NCI-H1048 (cell line): ENCODE measurements around the gene SLC22A7.

Source experiments
- DNase-seq: peaks from one replicate; lab custom pipeline; 2025; lab: John Stamatoyannopoulos, UW

SLC22A7 gene

GRCh38 chr6:43267619-43268354 is 30.3 kb upstream of the SLC22A7 start:
- no peak for DNase-seq

DNA sequence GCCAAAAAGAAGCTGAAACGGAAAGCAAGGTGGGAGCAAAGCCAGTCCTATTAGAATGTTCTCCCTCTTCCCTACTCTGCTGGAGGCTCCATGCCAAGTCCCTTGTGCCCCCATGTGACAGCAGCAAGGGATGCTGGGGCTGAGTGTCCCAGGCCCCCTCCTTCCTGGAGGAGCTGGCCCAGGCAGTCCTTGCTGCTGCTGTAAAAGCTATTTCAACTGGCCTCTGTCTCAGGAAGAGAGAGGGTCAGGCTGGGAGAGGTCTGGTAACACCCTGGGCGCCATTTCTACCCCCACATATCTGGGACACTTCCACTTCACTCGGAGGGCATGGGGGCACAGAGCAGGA is 29.7 kb upstream of the SLC22A7 start:
- DNase-seq: no peak

GRCh38 chr6:43268782-43269272 is 29.2 kb upstream of the SLC22A7 start:
- no peak for DNase-seq

DNA sequence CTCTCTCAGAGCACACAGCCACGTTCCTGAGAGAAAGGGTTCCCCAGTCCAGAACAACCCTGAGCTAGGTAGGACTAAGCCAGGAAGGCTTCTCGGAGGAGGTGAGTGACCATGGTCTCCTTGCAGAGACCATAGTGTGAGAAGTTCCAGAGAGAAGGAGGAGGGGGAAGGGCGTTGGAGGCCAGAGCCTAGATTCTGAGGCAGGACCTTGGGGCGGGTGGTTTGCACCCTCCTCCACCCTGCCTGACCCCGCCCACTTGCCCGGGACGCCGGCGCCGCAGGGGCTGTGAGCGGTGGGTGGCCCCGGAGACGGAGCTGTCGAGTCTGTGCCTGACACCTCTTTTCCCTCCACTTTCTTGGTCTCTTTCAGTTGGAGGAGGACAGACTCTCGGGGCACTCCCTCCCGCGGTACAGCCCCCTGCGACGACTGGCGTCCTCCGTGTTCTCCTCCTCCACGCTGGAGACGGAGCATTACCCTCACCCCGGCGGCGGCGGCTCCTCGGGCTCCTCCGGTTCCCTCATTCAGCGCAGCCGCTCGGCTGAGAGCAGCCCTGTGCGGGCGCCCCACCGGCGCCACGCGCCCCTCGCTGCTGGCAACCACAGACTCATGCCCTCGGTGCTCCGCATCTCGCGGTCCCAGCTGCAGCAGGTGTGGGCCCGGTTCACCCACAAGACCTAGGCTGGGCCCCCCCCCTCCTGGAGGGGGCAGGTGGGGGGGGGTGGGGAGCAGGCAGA is 28.6 kb upstream of the SLC22A7 start:
- no peak for DNase-seq

DNA sequence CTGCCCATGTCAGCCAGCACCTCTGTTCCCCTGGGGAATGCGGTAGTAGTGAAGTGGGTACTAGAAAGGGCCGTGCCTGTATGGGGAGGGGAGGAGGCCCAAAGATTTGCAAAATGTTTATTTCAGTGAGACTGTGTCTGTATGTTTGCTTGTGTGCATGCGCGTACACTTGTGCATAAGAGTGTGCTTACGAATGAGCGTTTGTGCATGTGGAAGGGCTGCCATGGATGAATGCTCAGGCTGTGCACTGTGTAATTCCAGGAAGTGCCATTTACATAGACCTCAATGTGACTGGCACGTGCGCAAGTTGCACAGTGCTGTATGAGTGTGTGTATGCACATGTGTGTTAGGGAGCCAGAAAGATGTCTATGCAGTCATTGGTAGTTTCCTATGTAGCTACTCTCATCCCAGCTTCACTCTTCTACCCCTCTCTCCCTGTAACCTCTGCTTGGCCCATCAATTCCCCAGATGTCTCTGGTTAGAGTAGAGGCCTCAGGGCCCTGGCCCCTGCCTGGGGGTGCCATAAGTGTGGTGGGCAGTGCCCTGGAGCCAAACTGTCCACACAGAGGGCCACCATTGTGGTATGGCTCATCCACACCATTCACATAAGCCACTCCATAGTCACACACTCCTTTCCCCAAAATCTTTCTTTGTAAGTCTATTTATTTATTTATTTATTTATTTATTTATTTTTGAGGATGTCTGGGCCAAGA is 26.8 kb upstream of the SLC22A7 start:
- no peak for DNase-seq

DNA sequence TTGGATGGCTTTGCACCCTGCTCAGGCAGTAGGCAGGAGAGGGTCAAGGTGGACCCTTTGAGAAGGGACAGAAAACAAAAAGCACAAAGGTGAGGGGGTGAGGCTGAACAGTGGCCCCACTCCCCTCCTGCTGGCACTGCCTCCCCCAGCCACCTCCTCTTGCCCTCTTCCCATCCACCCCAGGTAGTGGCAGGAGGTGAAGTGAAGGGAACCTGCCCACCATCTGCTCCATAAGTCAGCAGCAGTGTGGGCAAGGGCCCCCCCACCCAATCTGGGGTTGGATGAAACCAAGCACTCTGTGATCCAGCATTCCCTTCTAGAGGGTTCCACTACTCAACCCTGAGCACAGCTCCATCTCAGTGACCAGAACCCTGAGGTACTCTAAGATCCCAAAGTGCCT is 26.1 kb upstream of the SLC22A7 start:
- no peak for DNase-seq

GRCh38 chr6:43273707-43274106 is 24.4 kb upstream of the SLC22A7 start:
- DNase-seq: no peak

DNA sequence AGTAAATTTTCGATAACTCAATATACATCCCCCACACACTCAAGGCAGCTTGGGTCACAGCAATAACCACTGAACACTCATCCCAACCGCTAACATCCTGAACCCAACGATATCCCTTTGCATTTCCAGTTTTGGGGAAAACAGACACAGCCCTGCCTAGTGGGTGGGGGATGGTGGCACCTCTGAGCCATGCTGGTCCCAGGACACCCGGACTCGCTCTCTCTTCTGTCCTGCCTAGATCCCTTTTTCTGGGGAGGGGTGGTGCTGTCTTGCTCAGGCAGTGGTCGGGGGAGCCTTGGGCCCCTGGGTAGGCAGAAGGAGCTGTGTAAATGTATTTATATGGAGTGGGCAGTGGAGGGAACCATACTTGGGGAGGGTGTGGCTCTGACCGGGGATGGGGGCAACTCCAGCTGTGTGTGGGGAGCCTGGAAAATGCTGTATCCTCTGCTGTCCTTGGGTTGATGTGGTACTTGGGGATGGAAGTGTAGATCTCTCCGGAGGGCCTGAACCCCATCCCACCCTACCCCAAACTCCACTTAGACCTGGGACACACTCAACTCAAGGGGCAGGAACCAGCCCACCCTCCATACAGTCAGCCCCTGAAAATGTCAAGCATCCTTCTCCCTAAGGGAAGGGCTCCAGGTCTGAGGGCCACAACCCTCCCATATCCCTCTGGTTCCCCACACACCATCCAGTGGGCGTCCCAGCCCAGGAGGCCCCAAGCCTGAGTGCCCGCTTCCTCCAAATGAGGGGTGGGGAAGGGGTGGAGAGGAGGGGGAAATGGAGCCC is 23.7 kb upstream of the SLC22A7 start:
- no peak for DNase-seq

GRCh38 chr6:43274916-43275597 is 23.0 kb upstream of the SLC22A7 start:
- DNase-seq: no peak

DNA sequence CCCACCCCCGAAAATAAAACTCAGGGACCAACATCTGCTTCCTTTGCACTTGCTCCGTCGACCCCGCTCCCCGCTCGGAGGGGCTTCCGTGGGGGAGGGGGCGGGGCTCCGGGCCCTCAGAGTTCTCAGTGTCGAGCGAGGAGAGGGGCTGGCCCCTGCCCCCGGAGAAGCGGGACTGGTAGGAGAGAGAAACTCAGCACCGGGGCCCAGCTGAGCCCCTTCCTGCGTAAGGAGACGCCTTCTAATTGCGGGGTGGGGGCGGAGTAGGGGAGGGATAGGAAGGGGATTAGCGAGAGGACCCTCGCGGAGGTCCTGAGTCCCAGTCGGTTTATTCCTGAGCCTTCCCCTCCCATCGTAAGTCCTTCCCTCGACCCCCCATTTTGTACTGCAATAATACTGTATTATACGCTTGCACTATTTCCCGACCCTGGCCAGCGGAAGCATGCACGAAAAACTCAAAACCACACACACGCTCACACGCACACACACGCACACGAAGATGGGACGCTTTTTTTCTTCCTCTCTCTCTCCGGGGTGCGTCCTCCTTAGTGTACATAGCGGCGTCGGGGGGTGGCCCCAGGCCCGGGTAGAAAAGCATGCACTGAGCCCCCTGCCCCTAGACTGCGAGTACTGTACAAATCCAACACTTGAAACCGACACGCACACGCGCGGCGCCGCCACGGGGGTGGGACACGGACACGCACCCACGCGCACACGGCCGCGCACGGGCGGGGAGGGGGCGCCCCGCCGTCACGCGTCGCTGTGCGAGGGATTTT is 22.1 kb upstream of the SLC22A7 start:
- DNase-seq: no peak

DNA sequence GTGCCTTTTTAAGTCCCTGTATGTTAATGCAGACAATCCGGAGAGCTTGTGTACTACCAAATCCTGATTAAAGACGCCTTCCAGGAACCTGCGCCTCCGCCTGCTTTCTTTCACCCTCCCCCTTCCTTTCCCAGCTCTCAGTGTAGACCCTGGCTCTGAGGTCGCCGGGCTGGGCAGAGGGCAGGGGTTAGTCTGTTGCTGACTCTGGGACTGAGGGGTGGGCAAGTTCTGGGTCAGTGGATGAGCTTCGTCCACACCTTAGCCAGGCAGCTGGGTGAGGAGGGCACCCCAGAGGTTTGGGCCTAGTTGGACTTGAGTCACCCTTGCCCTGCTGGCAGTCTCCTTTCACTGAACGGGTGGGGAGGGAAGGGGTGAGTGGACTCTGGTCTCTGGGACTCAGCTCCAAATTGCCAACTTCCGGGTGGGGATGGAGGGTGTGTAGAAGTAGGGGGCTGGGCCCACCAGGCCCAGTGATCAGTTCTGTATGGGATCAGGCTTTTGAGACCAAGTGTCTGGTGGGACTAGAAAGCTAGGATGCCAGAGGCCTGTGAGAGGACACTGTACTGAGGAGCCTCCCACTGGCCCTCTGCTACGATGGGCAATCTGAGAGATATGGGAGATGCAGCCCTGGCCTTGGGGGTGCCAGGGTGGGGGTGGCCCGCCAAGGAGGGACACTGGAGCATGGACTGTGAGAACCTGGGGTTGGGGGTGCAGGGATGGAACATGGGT is 21.3 kb upstream of the SLC22A7 start:
- DNase-seq: no peak

GRCh38 chr6:43277306-43277642 is 20.8 kb upstream of the SLC22A7 start:
- no peak for DNase-seq

GRCh38 chr6:43277643-43278523 is 20.2 kb upstream of the SLC22A7 start:
- no peak for DNase-seq

DNA sequence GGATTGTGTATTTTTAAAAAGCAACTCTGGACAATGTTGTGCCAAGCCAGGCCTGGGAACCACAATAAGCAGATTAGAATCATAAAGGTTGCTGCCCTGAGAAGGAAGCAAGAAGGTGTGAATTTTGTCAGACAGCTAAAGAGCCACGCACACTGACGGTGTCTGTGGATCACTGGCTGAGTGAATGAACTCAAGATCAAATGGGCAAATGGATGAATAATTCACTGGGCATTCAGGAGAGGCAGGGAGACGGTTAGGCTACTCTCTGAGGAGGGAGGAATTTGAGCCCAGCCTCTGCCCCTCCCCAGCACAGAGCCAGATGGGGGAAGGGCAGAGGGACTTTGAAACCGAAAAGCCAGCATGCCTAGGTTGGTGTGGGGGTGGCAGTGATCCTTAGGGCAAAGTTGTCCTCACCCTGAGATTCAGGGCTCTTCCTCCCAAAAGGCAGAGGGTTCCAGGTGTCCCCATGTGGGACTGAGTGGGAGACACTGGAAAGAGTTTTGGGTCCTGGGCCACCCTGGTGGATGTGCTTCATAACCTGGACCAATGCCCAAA is 19.5 kb upstream of the SLC22A7 start:
- DNase-seq: no peak

DNA sequence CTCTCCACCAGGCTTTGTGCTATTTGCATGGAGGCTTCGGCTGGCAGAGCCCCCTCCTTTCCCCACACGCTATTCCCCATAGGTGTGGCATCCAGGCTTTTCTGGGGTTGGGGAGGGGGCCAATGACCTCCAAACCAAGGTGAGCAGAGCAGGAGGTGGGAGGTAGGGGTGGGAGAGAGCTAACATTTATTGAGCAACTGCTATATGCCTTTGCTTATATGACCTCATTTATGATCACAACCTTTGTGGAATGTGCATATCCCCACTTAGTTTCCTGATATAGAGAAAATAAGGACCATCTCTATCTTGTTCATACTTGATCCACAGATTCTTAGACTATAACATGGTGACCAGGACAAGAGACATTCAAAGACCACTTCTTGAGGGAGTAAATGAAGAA is 17.8 kb upstream of the SLC22A7 start:
- no peak for DNase-seq

GRCh38 chr6:43282060-43282459 is 16.0 kb upstream of the SLC22A7 start:
- no peak for DNase-seq

DNA sequence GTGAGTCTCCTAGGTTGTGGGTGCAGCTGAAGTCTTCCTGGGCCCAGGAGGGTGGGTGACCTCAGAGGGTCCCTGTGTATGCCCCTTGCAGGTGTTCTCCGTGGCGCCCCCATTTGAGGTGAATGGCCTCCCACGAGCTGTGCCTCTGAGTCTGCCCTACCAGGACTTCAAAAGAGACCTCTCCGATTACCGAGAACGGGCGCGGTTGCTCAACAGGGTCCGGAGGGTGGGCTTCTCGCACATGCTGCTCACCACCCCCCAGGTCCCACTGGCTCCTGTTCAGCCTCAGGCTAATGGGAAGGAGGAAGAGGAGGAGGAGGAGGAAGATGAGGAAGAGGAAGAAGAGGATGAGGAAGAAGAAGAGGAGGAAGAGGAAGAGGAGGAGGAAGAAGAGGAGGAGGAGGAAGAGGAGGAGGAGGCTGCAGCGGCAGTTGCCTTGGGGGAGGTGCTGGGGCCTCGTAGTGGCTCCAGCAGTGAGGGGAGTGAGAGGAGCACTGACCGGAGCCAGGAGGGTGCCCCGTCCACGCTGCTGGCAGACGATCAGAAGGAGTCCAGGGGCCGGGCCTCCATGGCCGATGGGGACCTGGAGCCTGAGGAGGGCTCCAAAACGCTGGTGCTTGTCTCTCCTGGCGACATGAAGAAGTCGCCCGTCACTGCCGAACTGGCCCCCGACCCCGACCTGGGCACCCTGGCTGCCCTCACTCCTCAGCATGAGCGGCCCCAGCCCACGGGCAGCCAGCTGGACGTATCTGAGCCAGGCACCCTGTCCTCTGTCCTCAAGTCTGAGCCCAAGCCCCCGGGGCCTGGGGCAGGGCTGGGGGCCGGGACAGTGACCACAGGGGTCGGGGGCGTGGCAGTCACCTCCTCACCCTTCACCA is 15.2 kb upstream of the SLC22A7 start:
- no peak for DNase-seq

GRCh38 chr6:43283514-43283901 is 14.6 kb upstream of the SLC22A7 start:
- DNase-seq: no peak
